HG03571 (cell line): Measurements from ENCODE around the gene ROR1.

Experiments
- ATAC-seq: cut with Tn5 transposase; IDR thresholded peaks from one replicate; pipeline ENCODE4 v1.9.1; 2021; ENCODE audit not compliant: unreplicated experiment

ROR1 gene

DNA sequence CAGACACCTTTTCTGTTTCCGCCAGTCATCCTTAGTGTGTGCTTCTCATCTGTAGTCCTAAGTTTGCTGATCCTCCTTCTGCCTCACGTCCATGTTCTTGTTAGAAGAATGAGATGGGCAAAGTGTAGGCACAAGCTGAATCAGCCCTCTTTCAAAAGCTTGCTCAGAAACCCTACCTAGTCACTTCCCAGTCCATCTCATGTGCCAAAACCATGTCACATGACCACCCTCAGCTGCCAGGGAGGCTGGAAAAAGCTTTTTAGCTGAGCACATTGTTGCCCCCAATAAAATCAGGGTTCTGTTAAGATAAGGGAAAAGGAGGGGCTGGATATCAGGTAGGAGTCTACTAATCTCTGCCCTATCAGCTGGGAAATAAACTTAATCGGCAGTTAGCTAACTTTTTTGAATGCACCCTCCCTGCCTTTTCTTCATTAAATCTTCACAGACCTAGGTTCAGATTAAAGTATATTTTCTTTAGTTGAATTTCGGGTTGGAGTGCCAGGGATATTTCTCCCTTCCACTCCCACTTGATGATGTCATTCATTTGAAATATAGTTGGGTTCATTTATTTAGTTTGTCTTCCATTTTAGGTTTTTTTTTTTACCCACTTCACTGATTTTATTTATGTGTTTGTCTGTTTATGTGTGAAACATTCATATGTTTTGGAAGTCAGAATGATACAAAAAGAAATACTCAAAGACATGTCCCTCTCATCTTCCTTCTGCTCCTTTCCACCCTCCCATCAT lies 129.2 kb downstream of the ROR1 start:
- no peak for ATAC-seq

DNA sequence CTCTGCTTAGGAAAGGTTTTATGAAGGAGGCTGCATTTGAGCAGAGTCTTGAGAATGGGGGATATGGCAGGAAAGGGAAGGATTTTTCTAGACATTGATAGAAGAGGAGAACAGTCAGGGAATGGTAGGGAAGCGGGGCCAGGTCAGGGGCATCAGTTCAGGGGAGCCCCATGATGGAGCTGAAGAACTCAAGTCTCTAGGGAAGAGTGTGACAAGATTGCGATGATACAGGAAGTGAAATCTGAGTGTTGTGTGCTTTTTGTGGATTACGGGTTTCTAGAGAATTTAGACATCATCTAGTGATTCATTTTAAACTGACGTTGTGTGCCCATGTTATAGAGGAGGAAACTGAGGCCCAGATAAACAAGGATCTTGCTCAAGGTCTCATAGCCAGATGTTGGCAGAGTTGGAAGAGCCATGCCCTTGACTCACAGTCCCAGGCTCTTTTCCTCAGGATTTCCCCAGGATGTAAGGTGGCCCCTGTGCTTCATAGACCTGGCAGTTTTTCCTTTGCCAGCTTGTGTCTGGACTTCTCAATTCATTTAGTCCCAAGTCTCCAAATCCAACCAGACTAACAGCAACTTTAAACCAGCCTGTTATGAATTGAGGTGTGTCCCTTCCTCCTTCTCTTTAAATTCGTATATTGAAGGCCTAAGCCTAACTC lies 130.3 kb downstream of the ROR1 start:
- ATAC-seq = no peak

- no peak for ATAC-seq
Measured at GRCh38 chr1:63904826-63905225, 131.0 kb downstream of the ROR1 start.

- ATAC-seq = no peak
Measured at GRCh38 chr1:63906047-63906704, 132.4 kb downstream of the ROR1 start.

DNA sequence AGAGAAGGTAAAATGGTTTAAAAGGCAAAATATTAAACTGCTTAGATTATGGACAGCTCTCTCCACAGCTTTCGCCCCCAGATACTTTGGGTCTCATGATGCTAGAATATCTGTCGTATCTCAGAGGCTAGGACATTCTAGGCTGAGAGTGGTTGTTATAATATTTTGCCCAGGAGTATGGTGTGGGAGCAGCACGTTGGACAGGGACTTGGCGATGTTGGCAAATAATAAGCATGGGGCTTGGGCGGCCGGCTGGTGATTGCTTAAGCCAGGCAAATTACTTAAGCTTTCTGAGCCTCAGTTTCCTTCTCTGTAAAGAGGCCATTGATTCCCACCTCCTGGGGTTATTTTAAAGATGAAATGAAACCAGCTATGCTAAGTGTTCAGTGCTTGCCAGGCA lies 133.2 kb downstream of the ROR1 start:
- ATAC-seq = no peak

DNA sequence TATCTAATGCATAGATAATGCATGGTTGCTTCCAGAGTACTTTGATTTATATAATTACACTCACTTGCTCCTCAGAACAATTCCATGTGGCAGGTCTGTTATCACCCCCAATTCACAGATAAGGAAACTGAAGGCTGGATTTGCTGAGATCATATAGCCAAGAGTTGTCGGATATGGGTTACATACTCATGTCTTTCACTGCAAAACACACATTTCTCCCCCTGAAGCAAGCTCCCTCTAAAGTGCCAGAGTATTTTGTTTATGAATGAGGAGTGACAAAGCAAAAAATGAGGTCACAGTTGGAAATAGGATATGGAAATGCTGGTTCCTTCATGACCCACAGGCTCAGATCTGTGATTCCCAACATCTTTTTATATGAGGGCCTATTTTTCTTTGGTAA lies 134.2 kb downstream of the ROR1 start:
- no peak for ATAC-seq

- no peak for ATAC-seq
Measured at GRCh38 chr1:63909526-63909925, 135.7 kb downstream of the ROR1 start.

- ATAC-seq = no peak
Measured at GRCh38 chr1:63911049-63911448, 137.2 kb downstream of the ROR1 start.

- no peak for ATAC-seq
Measured at GRCh38 chr1:63912643-63913042, 138.8 kb downstream of the ROR1 start.

DNA sequence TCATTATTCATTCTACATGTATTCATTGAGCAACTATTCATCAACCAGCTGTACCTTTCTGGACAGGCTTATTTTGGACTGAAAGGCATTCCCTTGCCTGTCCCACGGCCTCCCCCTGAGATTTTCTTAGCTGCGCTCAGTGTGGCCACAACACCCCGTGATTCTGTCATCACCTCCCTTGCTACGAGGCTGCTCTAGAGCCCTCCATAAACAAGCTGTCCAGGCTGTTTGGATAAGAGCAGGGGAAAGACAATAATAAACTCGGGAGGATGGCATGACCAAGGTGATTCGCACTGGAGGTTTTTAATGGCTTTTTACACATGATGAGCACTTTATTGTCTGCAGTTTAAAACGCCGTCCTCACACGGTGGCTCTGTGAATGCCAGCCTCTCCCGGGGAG lies 139.7 kb downstream of the ROR1 start:
- no peak for ATAC-seq

GRCh38 chr1:63914241-63914640 lies 140.4 kb downstream of the ROR1 start:
- no peak for ATAC-seq

GRCh38 chr1:63914706-63915105 lies 140.9 kb downstream of the ROR1 start:
- no peak for ATAC-seq

- no peak for ATAC-seq
Measured at GRCh38 chr1:63915121-63915520, 141.3 kb downstream of the ROR1 start.

GRCh38 chr1:63916485-63917360 lies 142.9 kb downstream of the ROR1 start:
- no peak for ATAC-seq

GRCh38 chr1:63917571-63918417 lies 144.0 kb downstream of the ROR1 start:
- no peak for ATAC-seq

DNA sequence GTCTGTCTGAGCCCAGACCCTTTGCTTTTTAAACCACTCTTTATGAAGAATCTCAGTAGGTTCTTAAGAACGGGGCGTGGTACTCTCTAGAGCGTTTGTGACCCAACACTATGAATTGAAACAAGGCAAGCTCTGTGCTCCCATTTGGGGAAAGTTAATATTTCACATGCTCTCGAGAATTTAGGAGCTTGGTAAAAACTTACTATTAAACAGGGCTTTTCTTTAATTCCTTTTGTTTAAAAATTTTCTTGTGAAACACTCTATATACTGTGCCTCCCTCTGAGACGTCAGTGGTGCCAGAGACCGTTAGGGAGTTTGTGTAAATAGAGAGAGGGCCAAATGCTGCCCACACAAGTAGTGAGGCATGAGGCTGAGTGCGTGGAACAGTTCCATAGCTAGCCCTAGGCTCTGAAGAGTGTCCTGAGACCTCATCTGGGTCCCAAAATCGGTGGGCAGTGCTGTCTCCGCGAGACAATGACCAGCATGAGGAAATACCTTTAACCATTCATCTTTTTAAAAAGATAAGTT lies 144.7 kb downstream of the ROR1 start:
- ATAC-seq = no peak

- ATAC-seq = no peak
Measured at GRCh38 chr1:63920154-63921117, 146.6 kb downstream of the ROR1 start.

DNA sequence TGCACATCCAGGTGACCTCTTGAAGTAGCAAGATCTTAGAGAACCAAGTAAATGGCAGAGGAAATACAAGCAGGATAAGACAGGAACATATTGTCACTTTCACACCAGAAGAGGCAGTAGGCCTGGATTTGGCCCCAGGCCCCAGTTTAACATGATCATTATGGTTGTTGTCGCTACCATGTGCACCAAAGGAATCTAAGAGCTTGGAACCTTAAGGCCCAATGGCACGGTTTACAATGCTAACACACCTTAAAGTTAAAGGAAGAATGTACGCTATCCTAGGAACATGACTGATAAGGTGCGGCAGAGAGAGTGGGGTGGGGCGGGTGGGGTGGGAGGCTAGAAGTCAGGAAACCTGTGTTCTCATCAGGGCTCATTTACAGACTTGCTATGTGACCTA lies 147.5 kb downstream of the ROR1 start:
- ATAC-seq = no peak

- no peak for ATAC-seq
Measured at GRCh38 chr1:63921802-63922201, 148.0 kb downstream of the ROR1 start.
